PC-3 (cell line): Measurements from ENCODE around the gene SCGB1C1.
"Not testable (repeated sequence)": the region's sequence is repeated elsewhere in the genome, so short reads cannot be mapped to it uniquely, and the experiment has no call there.

Source experiments
- EZH2 ChIP-seq: fragments of 300-600 bp; sonication (generic); IDR thresholded peaks from one replicate; pipeline ENCODE4 v1.6.1; 2017; ENCODE audit warnings: antibody characterized with exemption, mild to moderate bottlenecking, low read length; ENCODE audit not compliant: unreplicated experiment
- EZH2phosphoT487 ChIP-seq: fragments of 300-600 bp; sonication (generic); IDR thresholded peaks from 2 replicates; pipeline ENCODE4 v1.6.1; 2018; ENCODE audit warnings: mild to moderate bottlenecking, antibody characterized with exemption, low read length, borderline replicate concordance
- TF ChIP-seq, protein P1 (sequence below): fragments of 300-600 bp; sonication (generic); conservative IDR thresholded peaks from 2 replicates; pipeline ENCODE4 v1.5.1; 2017; ENCODE audit warnings: antibody characterized with exemption, low read depth, mild to moderate bottlenecking, low read length

DNA sequence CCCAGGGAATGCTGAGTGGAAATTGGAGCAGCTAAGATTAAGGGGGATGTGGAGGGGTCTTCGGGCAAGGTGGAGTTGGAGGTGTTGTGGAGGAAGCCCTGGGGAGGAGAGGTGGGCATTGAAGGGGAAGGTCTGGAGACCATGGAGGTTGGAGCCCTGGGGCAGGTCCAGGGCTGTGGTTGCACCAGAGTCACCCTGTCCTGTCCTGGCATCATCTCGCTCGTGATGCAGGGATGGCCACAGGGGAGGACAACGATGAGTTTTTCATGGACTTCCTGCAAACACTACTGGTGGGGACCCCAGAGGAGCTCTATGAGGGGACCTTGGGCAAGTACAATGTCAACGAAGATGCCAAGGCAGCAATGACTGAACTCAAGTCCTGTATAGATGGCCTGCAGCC is 603 bp downstream of the SCGB1C1 start:
- TF ChIP-seq, protein P1, sequence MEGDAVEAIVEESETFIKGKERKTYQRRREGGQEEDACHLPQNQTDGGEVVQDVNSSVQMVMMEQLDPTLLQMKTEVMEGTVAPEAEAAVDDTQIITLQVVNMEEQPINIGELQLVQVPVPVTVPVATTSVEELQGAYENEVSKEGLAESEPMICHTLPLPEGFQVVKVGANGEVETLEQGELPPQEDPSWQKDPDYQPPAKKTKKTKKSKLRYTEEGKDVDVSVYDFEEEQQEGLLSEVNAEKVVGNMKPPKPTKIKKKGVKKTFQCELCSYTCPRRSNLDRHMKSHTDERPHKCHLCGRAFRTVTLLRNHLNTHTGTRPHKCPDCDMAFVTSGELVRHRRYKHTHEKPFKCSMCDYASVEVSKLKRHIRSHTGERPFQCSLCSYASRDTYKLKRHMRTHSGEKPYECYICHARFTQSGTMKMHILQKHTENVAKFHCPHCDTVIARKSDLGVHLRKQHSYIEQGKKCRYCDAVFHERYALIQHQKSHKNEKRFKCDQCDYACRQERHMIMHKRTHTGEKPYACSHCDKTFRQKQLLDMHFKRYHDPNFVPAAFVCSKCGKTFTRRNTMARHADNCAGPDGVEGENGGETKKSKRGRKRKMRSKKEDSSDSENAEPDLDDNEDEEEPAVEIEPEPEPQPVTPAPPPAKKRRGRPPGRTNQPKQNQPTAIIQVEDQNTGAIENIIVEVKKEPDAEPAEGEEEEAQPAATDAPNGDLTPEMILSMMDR = not testable (repeated sequence)
- TF ChIP-seq EZH2, EZH2phosphoT487: not testable (repeated sequence)
